ENCODE data around the gene WWOX. TPM values are rescaled to one million over a fixed set of nuclear protein-coding genes. Genes with fewer than 3 reads are reported as not detected.
A peak's percentile ranks its signal among the peaks of the same experiment; 100 is the strongest.
"Not testable (repeated sequence)": the region's sequence is repeated elsewhere in the genome, so short reads cannot be mapped to it uniquely, and the experiment has no call there.

The WWOX gene
- total and polyA plus RNA-seq, 2 donors (not counting 1 experiment from before 2014, with no cell fraction given), result 10.5 to 42.3 TPM

DNA sequence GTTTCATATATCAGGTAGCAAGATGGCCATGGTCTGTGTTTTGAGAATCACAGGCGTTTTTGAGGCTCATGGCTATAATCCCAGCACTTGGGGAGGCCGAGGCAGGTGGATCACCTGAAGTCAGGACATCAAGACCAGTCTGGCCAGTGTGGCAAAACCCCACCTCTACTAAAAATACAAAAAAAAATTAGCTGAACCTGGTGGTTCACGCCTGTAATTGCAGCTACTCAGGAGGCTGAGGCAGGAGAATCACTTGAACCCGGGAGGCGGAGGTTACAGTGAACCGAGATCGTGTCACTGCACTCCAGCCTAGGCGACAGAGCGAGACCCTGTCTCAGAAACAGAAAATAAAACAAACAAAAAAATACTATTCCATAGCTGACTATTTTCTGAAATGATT lies 415.4 kb downstream of the WWOX start:
- POLR2A ChIA-PET; H3K79me2 ChIP-seq (ENCODE audit: control insufficient read depth, insufficient read depth, low read length); H3K9ac ChIP-seq (ENCODE audit: low read length); H3K4me1 ChIP-seq (ENCODE audit: control insufficient read depth in 2 of 2, insufficient read depth in 2 of 2, low read length in 2 of 2); H3K9me3 Mint-ChIP-seq (ENCODE audit: insufficient read depth); H3K27me3 Mint-ChIP-seq; DNase-seq; H4K20me1 ChIP-seq (ENCODE audit: control insufficient read depth, insufficient read depth, low read length, poor library complexity, severe bottlenecking); H3K27ac Mint-ChIP-seq; H3K9me3 ChIP-seq (ENCODE audit: control extremely low read depth in 1 of 3, control insufficient read depth in 2 of 3, insufficient read depth in 1 of 3, low read length in 2 of 3); ATAC-seq (ENCODE audit: low read depth); intact Hi-C loops (cut with micrococcal nuclease); H3K27me3 ChIP-seq (replicated peaks in 1 of 4; ENCODE audit: control extremely low read depth in 1 of 4, control insufficient read depth in 3 of 4, insufficient read depth in 4 of 4, low read length in 3 of 4); H3K4me3 ChIP-seq (ENCODE audit: control extremely low read depth in 1 of 5, extremely low read depth in 1 of 5, insufficient read depth in 1 of 5, low read depth in 2 of 5, low read length in 4 of 5); H2AFZ ChIP-seq (ENCODE audit: insufficient read depth, low read depth, low read length, poor library complexity, severe bottlenecking); H3K4me2 ChIP-seq (replicated peaks; ENCODE audit: low read depth, low read length, poor library complexity, severe bottlenecking); H3K4me1 Mint-ChIP-seq; H3K27ac ChIP-seq (ENCODE audit: low read length in 2 of 2); H3K4me3 Mint-ChIP-seq; H3K36me3 ChIP-seq (replicated peaks in 1 of 2; ENCODE audit: control extremely low read depth in 1 of 2, control insufficient read depth in 1 of 2, extremely low read depth in 1 of 2, insufficient read depth in 2 of 2, low read length in 1 of 2): not testable (repeated sequence)
- WGBS (ENCODE audit: insufficient coverage), result 93% methylated on average over 5 of the region's 9 CpGs
- TF ChIP-seq, protein P1, sequence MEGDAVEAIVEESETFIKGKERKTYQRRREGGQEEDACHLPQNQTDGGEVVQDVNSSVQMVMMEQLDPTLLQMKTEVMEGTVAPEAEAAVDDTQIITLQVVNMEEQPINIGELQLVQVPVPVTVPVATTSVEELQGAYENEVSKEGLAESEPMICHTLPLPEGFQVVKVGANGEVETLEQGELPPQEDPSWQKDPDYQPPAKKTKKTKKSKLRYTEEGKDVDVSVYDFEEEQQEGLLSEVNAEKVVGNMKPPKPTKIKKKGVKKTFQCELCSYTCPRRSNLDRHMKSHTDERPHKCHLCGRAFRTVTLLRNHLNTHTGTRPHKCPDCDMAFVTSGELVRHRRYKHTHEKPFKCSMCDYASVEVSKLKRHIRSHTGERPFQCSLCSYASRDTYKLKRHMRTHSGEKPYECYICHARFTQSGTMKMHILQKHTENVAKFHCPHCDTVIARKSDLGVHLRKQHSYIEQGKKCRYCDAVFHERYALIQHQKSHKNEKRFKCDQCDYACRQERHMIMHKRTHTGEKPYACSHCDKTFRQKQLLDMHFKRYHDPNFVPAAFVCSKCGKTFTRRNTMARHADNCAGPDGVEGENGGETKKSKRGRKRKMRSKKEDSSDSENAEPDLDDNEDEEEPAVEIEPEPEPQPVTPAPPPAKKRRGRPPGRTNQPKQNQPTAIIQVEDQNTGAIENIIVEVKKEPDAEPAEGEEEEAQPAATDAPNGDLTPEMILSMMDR (IDR thresholded peaks at IDR 0.05), result peak; percentile 14
- CTCF ChIA-PET, result interaction anchor here (0.6 kb wide), 1 partner anchor 212 kb away, joined by 3 read pairs; no protein-coding TSS in a partner anchor

DNA sequence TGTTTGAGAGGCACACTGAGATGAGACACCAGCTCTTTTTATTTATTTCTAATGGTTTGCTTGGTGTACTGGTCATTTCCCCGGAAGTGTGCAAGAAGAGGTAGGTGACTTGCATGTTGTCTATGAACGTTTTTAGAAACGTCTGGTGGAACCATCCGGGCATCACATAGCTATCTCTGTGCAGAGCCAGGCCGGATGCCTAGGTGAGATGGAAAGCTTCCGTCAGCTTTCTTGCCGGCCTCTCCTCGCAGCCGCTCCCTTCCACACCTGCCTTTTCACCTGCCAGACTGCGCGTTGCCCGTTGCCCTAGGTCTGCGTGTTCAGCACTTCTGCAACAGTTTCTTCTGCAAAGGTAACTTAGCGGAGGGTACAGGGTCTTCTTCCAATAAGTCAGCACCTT lies 416.0 kb downstream of the WWOX start:
- ChIA-PET CTCF (no interaction called here), POLR2A (no interaction called here)
- DNase-seq, result no peak
- 96% methylated on average over 12 of the region's 14 CpGs for whole genome bisulfite sequencing (ENCODE audit: insufficient coverage)
- Mint-ChIP-seq H3K4me1 (no peaks in the 10 kb centered on the region), H3K4me3 (no peak overlapping the region), H3K9me3 (ENCODE audit: insufficient read depth) (no peaks in the 10 kb centered on the region), H3K27me3 (no peaks in the 10 kb centered on the region), H3K27ac (no peak overlapping the region)
- H3K9ac ChIP-seq (ENCODE audit: low read length), result no peak overlapping the region
- no peak for ATAC-seq (ENCODE audit: low read depth)
- no peak overlapping the region for H3K4me3 ChIP-seq (ENCODE audit: control extremely low read depth in 1 of 5, extremely low read depth in 1 of 5, insufficient read depth in 1 of 5, low read depth in 2 of 5, low read length in 4 of 5)
- H3K79me2 ChIP-seq (ENCODE audit: control insufficient read depth, insufficient read depth, low read length), result no peaks in the 10 kb centered on the region
- H4K20me1 ChIP-seq (ENCODE audit: control insufficient read depth, insufficient read depth, low read length, poor library complexity, severe bottlenecking), result no peaks in the 10 kb centered on the region
- H3K27me3 ChIP-seq (replicated peaks in 1 of 4; ENCODE audit: control extremely low read depth in 1 of 4, control insufficient read depth in 3 of 4, insufficient read depth in 4 of 4, low read length in 3 of 4), result peaks cover 0 to 2% (median 0%) of the 10 kb centered on the region in 4 experiments
- H3K4me1 ChIP-seq (ENCODE audit: control insufficient read depth in 2 of 2, insufficient read depth in 2 of 2, low read length in 2 of 2), result no peaks in the 10 kb centered on the region
- no peaks in the 10 kb centered on the region for H3K9me3 ChIP-seq (ENCODE audit: control extremely low read depth in 1 of 3, control insufficient read depth in 2 of 3, insufficient read depth in 1 of 3, low read length in 2 of 3)
- H3K27ac ChIP-seq (ENCODE audit: low read length in 2 of 2), result no peak overlapping the region
- no peaks in the 10 kb centered on the region for H3K36me3 ChIP-seq (replicated peaks in 1 of 2; ENCODE audit: control extremely low read depth in 1 of 2, control insufficient read depth in 1 of 2, extremely low read depth in 1 of 2, insufficient read depth in 2 of 2, low read length in 1 of 2)
- no peak overlapping the region for H3K4me2 ChIP-seq (replicated peaks; ENCODE audit: low read depth, low read length, poor library complexity, severe bottlenecking)
- TF ChIP-seq, protein P1 (IDR thresholded peaks at IDR 0.05), result no peak
- no peak for TF ChIP-seq EZH2 (IDR thresholded peaks at IDR 0.05; ENCODE audit: borderline replicate concordance, insufficient read depth, low read depth, low read length, poor library complexity, severe bottlenecking)
- H2AFZ ChIP-seq (ENCODE audit: insufficient read depth, low read depth, low read length, poor library complexity, severe bottlenecking), result no peak overlapping the region
- intact Hi-C loops (cut with micrococcal nuclease), result no loop called here
